ENCODE data around the gene EXOC4.

DNA sequence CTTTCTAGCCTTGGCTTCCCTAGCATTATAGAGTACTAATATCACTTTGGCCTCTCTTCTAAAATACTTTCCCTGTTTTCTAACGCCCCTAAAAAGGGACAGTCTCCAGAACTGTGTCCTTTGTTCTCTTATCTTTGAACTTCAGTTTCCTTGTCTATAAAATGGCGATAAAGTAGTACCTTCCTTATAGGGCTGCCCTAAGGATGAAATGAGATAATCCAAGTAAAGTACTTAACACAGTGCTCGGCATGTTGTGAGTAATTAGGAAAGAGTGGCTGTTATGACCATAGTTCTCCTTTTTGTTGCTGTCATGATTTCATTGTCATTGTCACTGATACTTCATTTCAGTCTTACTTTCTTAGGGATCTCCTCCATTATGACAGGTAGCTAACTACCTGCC, 114.7 kb downstream of the EXOC4 start:
- TF ChIP-seq POLR2A (IDR thresholded peaks at IDR 0.05) (no peak), CTCF (IDR thresholded peaks at IDR 0.05) (no peak)
